Lower leg skin (tissue), 4 donors: ENCODE data around the gene TTLL5. TPM values are rescaled to one million over a fixed set of nuclear protein-coding genes. Genes with fewer than 3 reads are reported as not detected.

Experiments
- DNase-seq, 2 donors: peaks; one replicate each; pipeline ENCODE4 v3.0.0-alpha.2; 2019; ENCODE audit warnings: low spot score in 2 of 2
- H3K4me3 ChIP-seq: fragments of 200-600 bp; sonication (generic); 2 replicates; pipeline ENCODE4 v1.5.1; 2017; ENCODE audit warnings: mild to moderate bottlenecking, low read depth; ENCODE audit not compliant: poor library complexity, severe bottlenecking
- CTCF ChIP-seq, 3 donors: fragments of 450-650 bp; IDR thresholded peaks; one replicate each; pipeline ENCODE4 v1.5.1; 2016; ENCODE audit warnings: antibody characterized with exemption in 3 of 3, mild to moderate bottlenecking in 3 of 3, moderate library complexity in 2 of 3
- POLR2A ChIP-seq, 2 donors: fragments of 450-650 bp; IDR thresholded peaks; one replicate each; pipeline ENCODE4 v1.6.1; 2016 to 2017; ENCODE audit warnings: antibody characterized with exemption in 2 of 2, mild to moderate bottlenecking in 1 of 2, moderate library complexity in 1 of 2
- WGBS, 2 donors: methylation state at CpG; one replicate each; pipeline ENCODE4 v1.1.5; 2018; 5-methylcytosine and 5-hydroxymethylcytosine counted together
- intact Hi-C: fragments of 100-400 bp; cut with DNase I; formaldehyde crosslinking; loops from one replicate; pipeline ENCODE4 v1.15.0; 2023; ENCODE audit warnings: low total_unique reads
- total RNA-seq, 4 donors: library from RNA; depleted of rRNA; stranded (reverse); fragments of >200 nt; gene quantifications; one replicate each; pipeline ENCODE4 v1.1.0, GENCODE V29; 2016

Gene TTLL5
- total RNA-seq, 4 donors from 2014 or later = 16.5 to 31.1 (median 18.4) TPM

- TF ChIP-seq POLR2A (IDR thresholded peaks at IDR 0.05) = no peak
- no peak for TF ChIP-seq CTCF (IDR thresholded peaks at IDR 0.05)
- intact Hi-C loops = no loop called here
- 71 to 87% methylated on average over 3 of the region's 3 CpGs for WGBS, 2 donors
- DNase-seq = no peak
- H3K4me3 ChIP-seq = no peak overlapping the region
Observed at GRCh38 chr14:75625034-75625433, 36.0 kb upstream of the TTLL5 start.

- intact Hi-C loops = no loop called here
- no peak overlapping the region for H3K4me3 ChIP-seq
- 94 to 96% methylated on average over 3 of the region's 3 CpGs for WGBS, 2 donors
- no peak for DNase-seq
- TF ChIP-seq CTCF (IDR thresholded peaks at IDR 0.05) = no peak
- TF ChIP-seq POLR2A (IDR thresholded peaks at IDR 0.05) = no peak
Observed at GRCh38 chr14:75626396-75626795, 34.6 kb upstream of the TTLL5 start.

GRCh38 chr14:75626863-75627262 is 34.2 kb upstream of the TTLL5 start:
- no peak for TF ChIP-seq POLR2A (IDR thresholded peaks at IDR 0.05)
- no peak for TF ChIP-seq CTCF (IDR thresholded peaks at IDR 0.05)
- no peak for DNase-seq
- WGBS, 2 donors = 75 to 80% methylated on average over 3 of the region's 3 CpGs
- no peak overlapping the region for H3K4me3 ChIP-seq
- intact Hi-C loops = no loop called here

GRCh38 chr14:75627406-75627805 is 33.6 kb upstream of the TTLL5 start:
- intact Hi-C loops = no loop called here
- no peak for DNase-seq
- no peak overlapping the region for H3K4me3 ChIP-seq
- TF ChIP-seq CTCF (IDR thresholded peaks at IDR 0.05) (no peak), POLR2A (IDR thresholded peaks at IDR 0.05) (no peak)
- WGBS, 2 donors = 85 to 86% methylated on average over 4 of the region's 4 CpGs

- WGBS, 2 donors = 82 to 90% methylated on average over 3 of the region's 3 CpGs
- no peak overlapping the region for H3K4me3 ChIP-seq
- intact Hi-C loops = no loop called here
- DNase-seq = no peak
- TF ChIP-seq POLR2A (IDR thresholded peaks at IDR 0.05) = no peak
- TF ChIP-seq CTCF (IDR thresholded peaks at IDR 0.05) = no peak
Observed at GRCh38 chr14:75628816-75629215, 32.2 kb upstream of the TTLL5 start.

- no peak for DNase-seq
- TF ChIP-seq POLR2A (IDR thresholded peaks at IDR 0.05) (no peak), CTCF (IDR thresholded peaks at IDR 0.05) (no peak)
- WGBS, 2 donors = 72 to 77% methylated on average over 6 of the region's 6 CpGs
- intact Hi-C loops = no loop called here
- H3K4me3 ChIP-seq = no peak overlapping the region
Observed at GRCh38 chr14:75630695-75631452, 30.2 kb upstream of the TTLL5 start.
